Coronary artery (tissue), 2 donors: Measurements from ENCODE around the gene BRIP1.

Source experiments
- DNase-seq: peaks from one replicate; pipeline ENCODE4 v3.0.0-alpha.2; 2017; ENCODE audit warnings: low spot score
- H3K27ac ChIP-seq, 2 donors: fragments of 200-600 bp; sonication (generic); one replicate each; pipeline ENCODE4 v1.5.1; 2016 to 2019
- H3K4me3 ChIP-seq: fragments of 200-600 bp; sonication (generic); 2 replicates; pipeline ENCODE4 v1.5.1; 2016; ENCODE audit warnings: mild to moderate bottlenecking, moderate library complexity
- CTCF ChIP-seq: fragments of 200-600 bp; sonication (generic); IDR thresholded peaks from one replicate; pipeline ENCODE4 v1.5.1; 2019; ENCODE audit warnings: antibody characterized with exemption

The BRIP1 gene

GRCh38 chr17:61837175-61838051 lies 25.9 kb downstream of the BRIP1 start:
- Histone ChIP-seq H3K4me3 (no peak overlapping the region), H3K27ac (no peak overlapping the region)
- DNase-seq, result no peak
- TF ChIP-seq CTCF, result peak; percentile 53

- no peak for DNase-seq
- no peak for TF ChIP-seq CTCF
- no peak overlapping the region for H3K27ac ChIP-seq
- H3K4me3 ChIP-seq, result no peak overlapping the region
Observed at GRCh38 chr17:61836266-61837174, 26.8 kb downstream of the BRIP1 start.

GRCh38 chr17:61835606-61836005 lies 27.7 kb downstream of the BRIP1 start:
- no peak for TF ChIP-seq CTCF
- no peak overlapping the region for H3K27ac ChIP-seq
- H3K4me3 ChIP-seq, result no peak overlapping the region
- no peak for DNase-seq

GRCh38 chr17:61834610-61835009 lies 28.7 kb downstream of the BRIP1 start:
- no peak overlapping the region for H3K4me3 ChIP-seq
- H3K27ac ChIP-seq, result no peak overlapping the region
- DNase-seq, result no peak
- no peak for TF ChIP-seq CTCF

- DNase-seq, result no peak
- H3K27ac ChIP-seq, result no peak overlapping the region
- no peak for TF ChIP-seq CTCF
- H3K4me3 ChIP-seq, result no peak overlapping the region
Observed at GRCh38 chr17:61833536-61834193, 29.7 kb downstream of the BRIP1 start.

- TF ChIP-seq CTCF, result no peak
- Histone ChIP-seq H3K4me3 (no peak overlapping the region), H3K27ac (no peak overlapping the region)
- no peak for DNase-seq
Observed at GRCh38 chr17:61832463-61832862, 30.9 kb downstream of the BRIP1 start.
